HG03066 (cell line): ENCODE results near the gene RAP2B.
"Not testable (repeated sequence)": the region's sequence is repeated elsewhere in the genome, so short reads cannot be mapped to it uniquely, and the experiment has no call there.

Experiments
- ATAC-seq: cut with Tn5 transposase; IDR thresholded peaks from one replicate; pipeline ENCODE4 v1.9.1; 2021; ENCODE audit warnings: low read depth; ENCODE audit not compliant: unreplicated experiment

RAP2B gene

GRCh38 chr3:153190923-153191322, 28.9 kb downstream of the RAP2B start:
- ATAC-seq, result no peak

- ATAC-seq, result no peak
Observed at GRCh38 chr3:153192327-153192726, 30.3 kb downstream of the RAP2B start.

DNA sequence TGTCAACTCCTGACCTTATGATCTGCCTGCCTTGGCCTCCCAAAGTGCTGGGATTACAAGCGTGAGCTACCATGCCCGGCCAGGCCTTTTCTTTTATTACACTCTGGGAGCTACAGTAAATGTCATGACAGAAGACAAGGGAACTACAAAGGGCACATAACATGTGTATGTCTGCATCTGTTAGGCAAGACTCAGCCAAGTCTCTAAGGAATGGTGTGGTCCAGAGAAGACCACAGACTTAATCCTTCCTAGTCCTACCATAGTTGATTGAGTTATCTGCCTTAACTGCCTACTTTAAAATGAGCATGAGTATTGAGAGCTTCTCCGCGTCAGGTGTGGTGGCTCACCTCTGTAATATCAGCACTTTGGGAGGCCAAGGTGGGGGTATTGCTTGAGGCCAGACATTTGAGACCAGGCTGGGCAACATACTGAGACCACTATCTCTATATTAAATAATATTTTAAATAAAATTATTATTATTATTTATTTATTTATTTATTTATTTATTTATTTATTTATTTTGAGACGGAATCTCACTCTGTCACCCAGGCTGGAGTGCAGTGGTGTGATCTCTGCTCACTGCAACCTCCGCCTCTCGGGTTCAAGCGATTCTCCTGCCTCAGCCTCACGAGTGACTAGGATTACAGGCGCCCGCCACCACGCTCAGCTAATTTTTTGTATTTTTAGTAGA, 31.9 kb downstream of the RAP2B start:
- ATAC-seq, result not testable (repeated sequence)

DNA sequence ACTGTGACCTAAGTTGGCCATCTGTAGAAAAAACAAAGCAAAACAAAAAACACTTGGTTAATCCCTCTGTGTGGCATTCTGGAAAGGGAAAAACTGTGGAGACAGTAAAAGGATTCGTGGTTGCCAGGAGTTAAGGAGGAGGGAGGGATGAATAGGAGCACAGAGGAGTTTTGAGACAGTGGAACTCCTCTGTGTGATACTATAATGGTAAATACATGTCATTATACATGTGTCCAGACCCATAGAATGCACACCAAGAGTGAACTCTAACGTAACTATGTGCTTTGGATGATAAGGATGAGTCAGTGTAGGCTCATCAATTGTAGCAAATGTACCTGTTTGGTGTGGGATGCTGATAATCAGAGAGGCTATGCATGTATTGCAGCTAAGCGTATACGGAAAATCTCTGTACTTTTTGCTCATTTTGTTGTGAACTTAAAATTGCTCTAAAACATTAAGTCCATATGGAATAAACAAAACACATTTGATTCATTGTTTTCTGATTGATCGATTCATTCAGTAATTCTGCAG, 33.4 kb downstream of the RAP2B start:
- ATAC-seq, result no peak

- no peak for ATAC-seq
Observed at GRCh38 chr3:153209596-153209995, 47.6 kb downstream of the RAP2B start.

GRCh38 chr3:153210146-153210545, 48.1 kb downstream of the RAP2B start:
- ATAC-seq, result no peak

GRCh38 chr3:153210660-153211059, 48.6 kb downstream of the RAP2B start:
- ATAC-seq, result no peak

- ATAC-seq, result no peak
Observed at GRCh38 chr3:153215497-153215896, 53.5 kb downstream of the RAP2B start.

GRCh38 chr3:153215966-153216365, 53.9 kb downstream of the RAP2B start:
- no peak for ATAC-seq

GRCh38 chr3:153216928-153217327, 54.9 kb downstream of the RAP2B start:
- no peak for ATAC-seq

DNA sequence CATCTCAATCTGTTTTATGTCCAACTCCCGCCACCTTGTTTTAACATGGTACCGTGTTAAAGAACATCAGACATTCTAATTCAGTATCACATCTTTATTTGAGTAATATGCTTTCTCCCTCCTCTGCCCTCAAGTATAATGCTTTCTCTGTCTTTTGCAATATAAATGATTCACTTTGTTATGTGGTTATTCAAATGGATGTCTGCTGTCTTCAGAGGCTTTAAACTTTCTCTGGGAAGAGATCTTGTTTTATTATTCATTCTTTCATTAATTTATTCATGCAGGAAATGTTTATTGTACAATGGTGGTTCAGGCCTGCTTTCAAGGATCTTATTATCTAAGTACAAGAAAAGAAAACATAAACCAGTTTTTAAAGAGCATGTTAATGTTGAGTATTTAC, 57.1 kb downstream of the RAP2B start:
- no peak for ATAC-seq
